ENCODE data around the gene SOCS4. TPM values are rescaled to one million over a fixed set of nuclear protein-coding genes. Genes with fewer than 3 reads are reported as not detected.

Gene SOCS4
- total and polyA plus RNA-seq, 8 donors: 4.1 to 29.2 (median 11.2) TPM

GRCh38 chr14:54985156-54985555 lies 41.9 kb upstream of the SOCS4 start:
- H3K36me3 ChIP-seq: peaks cover 0 to 10% (median 2%) of the 10 kb centered on the region in 4 donors
- no peaks in the 10 kb centered on the region for H3K4me1 ChIP-seq
- H3K27ac ChIP-seq: no peak overlapping the region
- H3K9me3 ChIP-seq: no peaks in the 10 kb centered on the region
- 73 to 87% (median 78%) methylated on average over 4 of the region's 4 CpGs for WGBS, 5 donors
- no peak overlapping the region for H3K4me3 ChIP-seq
- no peaks in the 10 kb centered on the region for H3K27me3 ChIP-seq
- TF ChIP-seq POLR2AphosphoS5 (IDR thresholded peaks at IDR 0.05) (no peak), CTCF (IDR thresholded peaks at IDR 0.05) (no peak), POLR2A (IDR thresholded peaks at IDR 0.05) (no peak), EP300 (IDR thresholded peaks at IDR 0.05) (no peak)
- intact Hi-C loops (cut with DNase I; ENCODE audit: low total_unique reads): no loop called here
- DNase-seq: peak in 1 of 2 donors; percentile 11

- Histone ChIP-seq H3K27me3 (no peaks in the 10 kb centered on the region), H3K4me1 (no peaks in the 10 kb centered on the region), H3K36me3 (peaks cover 0 to 12% (median 6%) of the 10 kb centered on the region in 4 donors), H3K4me3 (no peak overlapping the region), H3K9me3 (no peaks in the 10 kb centered on the region), H3K27ac (no peak overlapping the region)
- no peak for TF ChIP-seq POLR2A (IDR thresholded peaks at IDR 0.05)
- TF ChIP-seq EP300 (IDR thresholded peaks at IDR 0.05): no peak
- TF ChIP-seq POLR2AphosphoS5 (IDR thresholded peaks at IDR 0.05): no peak
- TF ChIP-seq CTCF (IDR thresholded peaks at IDR 0.05): no peak
- 76 to 92% (median 80%) methylated on average over 3 of the region's 3 CpGs for WGBS, 5 donors
- no peak for DNase-seq
- intact Hi-C loops (cut with DNase I; ENCODE audit: low total_unique reads): no loop called here
These were observed 26.7 kb upstream of the SOCS4 start for GRCh38 chr14:55000381-55000780.

GRCh38 chr14:55005071-55005470 lies 22.0 kb upstream of the SOCS4 start:
- intact Hi-C loops (cut with DNase I; ENCODE audit: low total_unique reads): no loop called here
- H3K4me3 ChIP-seq: no peak overlapping the region
- no peaks in the 10 kb centered on the region for H3K9me3 ChIP-seq
- WGBS, 5 donors: 70 to 80% (median 77%) methylated on average over 4 of the region's 4 CpGs
- no peak for TF ChIP-seq CTCF (IDR thresholded peaks at IDR 0.05)
- TF ChIP-seq EP300 (IDR thresholded peaks at IDR 0.05): no peak
- no peak for TF ChIP-seq POLR2AphosphoS5 (IDR thresholded peaks at IDR 0.05)
- no peak for TF ChIP-seq POLR2A (IDR thresholded peaks at IDR 0.05)
- no peak for DNase-seq
- H3K36me3 ChIP-seq: peaks cover 0 to 12% (median 11%) of the 10 kb centered on the region in 4 donors
- H3K27ac ChIP-seq: no peak overlapping the region
- H3K27me3 ChIP-seq: no peaks in the 10 kb centered on the region
- no peaks in the 10 kb centered on the region for H3K4me1 ChIP-seq

GRCh38 chr14:55015006-55015405 lies 12.0 kb upstream of the SOCS4 start:
- intact Hi-C loops (cut with DNase I; ENCODE audit: low total_unique reads): no loop called here

More at GRCh38 chr14:55015006-55015405, 12.0 kb upstream of the SOCS4 start:
- no peaks in the 10 kb centered on the region for H3K4me1 ChIP-seq
- no peak overlapping the region for H3K4me3 ChIP-seq
- no peak overlapping the region for H3K27ac ChIP-seq
- peaks cover 0 to 2% (median 0%) of the 10 kb centered on the region in 4 donors for H3K36me3 ChIP-seq
- 82 to 100% (median 86%) methylated on average over 2 of the region's 2 CpGs for WGBS, 5 donors
- TF ChIP-seq POLR2A (IDR thresholded peaks at IDR 0.05): no peak
- no peak for TF ChIP-seq CTCF (IDR thresholded peaks at IDR 0.05)
- no peak for TF ChIP-seq EP300 (IDR thresholded peaks at IDR 0.05)
- H3K9me3 ChIP-seq: no peaks in the 10 kb centered on the region
- H3K27me3 ChIP-seq: no peaks in the 10 kb centered on the region
- no peak for DNase-seq

Measured in stomach (tissue), 9 donors.